Esophagus squamous epithelium (tissue), 5 donors: ENCODE data around the gene SPEG. TPM values are rescaled to one million over a fixed set of nuclear protein-coding genes. Genes with fewer than 3 reads are reported as not detected.

Source experiments
- DNase-seq: peaks from one replicate; lab custom pipeline; 2025; lab: John Stamatoyannopoulos, UW
- H3K27ac ChIP-seq, 4 donors: fragments of 200-600 bp; sonication (generic); one replicate each; pipeline ENCODE4 v1.5.1; 2016 to 2019; ENCODE audit warnings: mild to moderate bottlenecking in 1 of 4
- H3K27me3 ChIP-seq, 4 donors: fragments of 200-600 bp; sonication (generic); 1 replicate in 3 of 4; 2 replicates in 1 of 4; pipeline versions ENCODE4 v1.5.1 to v1.6.0; 2017 to 2021; ENCODE audit warnings: antibody characterized with exemption in 1 of 4
- H3K36me3 ChIP-seq, 3 donors: fragments of 200-600 bp; sonication (generic); one replicate each; pipeline ENCODE4 v1.5.1; 2016 to 2019
- H3K4me1 ChIP-seq, 3 donors: fragments of 200-600 bp; sonication (generic); one replicate each; pipeline ENCODE4 v1.5.1; 2017 to 2019
- H3K4me3 ChIP-seq, 4 donors: fragments of 200-600 bp; sonication (generic); 1 replicate in 3 of 4; 2 replicates in 1 of 4; pipeline ENCODE4 v1.5.1; 2016 to 2019; ENCODE audit warnings: mild to moderate bottlenecking in 2 of 4, moderate library complexity in 1 of 4
- H3K9me3 ChIP-seq, 3 donors: fragments of 200-600 bp; sonication (generic); one replicate each; pipeline ENCODE4 v1.5.1; 2016 to 2019
- CTCF ChIP-seq, 6 experiments: fragments of 450-650 bp in 4 of 6; fragments of 200-600 bp in 2 of 6; sonication (generic) in 2 of 6; IDR thresholded peaks; one replicate each; pipeline ENCODE4 v1.5.1; 2016 to 2019; ENCODE audit warnings: antibody characterized with exemption in 6 of 6, mild to moderate bottlenecking in 4 of 6, moderate library complexity in 4 of 6
- POLR2A ChIP-seq, 4 donors: fragments of 450-650 bp; IDR thresholded peaks; one replicate each; pipeline ENCODE4 v1.6.1; 2017; ENCODE audit warnings: antibody characterized with exemption in 4 of 4, mild to moderate bottlenecking in 4 of 4, moderate library complexity in 3 of 4
- WGBS, 2 donors: methylation state at CpG; one replicate each; pipeline ENCODE4 v1.1.5; 2018; 5-methylcytosine and 5-hydroxymethylcytosine counted together
- intact Hi-C: fragments of 100-400 bp; cut with DNase I; formaldehyde crosslinking; loops from one replicate; pipeline ENCODE4 v1.15.0; 2022
- total RNA-seq, 4 donors: library from RNA; depleted of rRNA; stranded (reverse); fragments of >200 nt; gene quantifications; one replicate each; pipeline ENCODE4 v1.1.0, GENCODE V29; 2016
- donor health status: DM: yes; HTN: yes; CAD: no.

SPEG gene
- total RNA-seq, 4 donors from 2014 or later: 3.8 to 29.0 (median 5.0) TPM

GRCh38 chr2:219543596-219544358, 109.1 kb downstream of the SPEG start, which contains the start of the genes CHPF and TMEM198:
Gene CHPF (minus strand): TSS chr2:219543809. CDS start chr2:219543538, 271 bp downstream.
Gene TMEM198 (plus strand): TSS chr2:219544028. CDS start chr2:219544728, 700 bp downstream.
- Histone ChIP-seq H3K27ac (peak within 1 kb of the TSS; percentile 93 to 98 (median 95)), H3K27me3 (peaks cover 0 to 43% (median 0%) of the 10 kb centered on the region in 4 donors), H3K9me3 (no peaks in the 10 kb centered on the region), H3K4me1 (peaks cover 19 to 40% (median 26%) of the 10 kb centered on the region in 3 donors), H3K4me3 (peak within 1 kb of the TSS; percentile 58 to 94 (median 84)), H3K36me3 (peaks cover 5 to 29% (median 12%) of the 10 kb centered on the region in 3 donors)
- WGBS, 2 donors: 2 to 4% methylated on average over 4 to 17 of the region's 75 CpGs
- TF ChIP-seq CTCF (IDR thresholded peaks at IDR 0.05): peak in 1 of 6 experiments; percentile 8
- peak in 3 of 4 donors; percentile 19 to 76 (median 58) for TF ChIP-seq POLR2A (IDR thresholded peaks at IDR 0.05)
- peak; percentile 77 for DNase-seq
- intact Hi-C loops: no loop called here

GRCh38 chr2:219544567-219544966, 109.9 kb downstream of the SPEG start:
- no peaks in the 10 kb centered on the region for H3K9me3 ChIP-seq
- H3K27me3 ChIP-seq: peaks cover 0 to 41% (median 0%) of the 10 kb centered on the region in 4 donors
- H3K4me3 ChIP-seq: peak overlapping the region in 3 of 4 donors; percentile 58 to 85 (median 83)
- no peak for TF ChIP-seq CTCF (IDR thresholded peaks at IDR 0.05)
- no peak for TF ChIP-seq POLR2A (IDR thresholded peaks at IDR 0.05)
- H3K36me3 ChIP-seq: peaks cover 5 to 21% (median 12%) of the 10 kb centered on the region in 3 donors
- WGBS, 2 donors: 34 to 40% methylated on average over 9 of the region's 9 CpGs
- no peak for DNase-seq
- H3K27ac ChIP-seq: peak overlapping the region in 2 of 4 donors; percentile 93 to 95
- peaks cover 19 to 35% (median 26%) of the 10 kb centered on the region in 3 donors for H3K4me1 ChIP-seq
- intact Hi-C loops: no loop called here

- Histone ChIP-seq H3K9me3 (no peaks in the 10 kb centered on the region), H3K27ac (no peak overlapping the region), H3K4me1 (peaks cover 19 to 35% (median 26%) of the 10 kb centered on the region in 3 donors), H3K27me3 (peaks cover 0 to 43% (median 0%) of the 10 kb centered on the region in 4 donors), H3K4me3 (no peak overlapping the region), H3K36me3 (peaks cover 4 to 13% (median 5%) of the 10 kb centered on the region in 3 donors)
- 72 to 78% methylated on average over 3 of the region's 3 CpGs for WGBS, 2 donors
- intact Hi-C loops: no loop called here
- TF ChIP-seq CTCF (IDR thresholded peaks at IDR 0.05) (no peak), POLR2A (IDR thresholded peaks at IDR 0.05) (no peak)
- no peak for DNase-seq
Measured at GRCh38 chr2:219545295-219545942, 110.8 kb downstream of the SPEG start.

- Histone ChIP-seq H3K4me3 (no peak overlapping the region), H3K27me3 (peaks cover 0 to 49% (median 0%) of the 10 kb centered on the region in 4 donors), H3K4me1 (peaks cover 19 to 35% (median 26%) of the 10 kb centered on the region in 3 donors), H3K27ac (no peak overlapping the region), H3K9me3 (no peaks in the 10 kb centered on the region), H3K36me3 (peaks cover 0 to 7% (median 0%) of the 10 kb centered on the region in 3 donors)
- no peak for DNase-seq
- WGBS, 2 donors: 61 to 62% methylated on average over 4 of the region's 4 CpGs
- intact Hi-C loops: no loop called here
- TF ChIP-seq CTCF (IDR thresholded peaks at IDR 0.05): no peak
- no peak for TF ChIP-seq POLR2A (IDR thresholded peaks at IDR 0.05)
Measured at GRCh38 chr2:219545943-219546352, 111.3 kb downstream of the SPEG start.
